ENCODE measurements around the gene MS4A8. TPM values are rescaled to one million over a fixed set of nuclear protein-coding genes. Genes with fewer than 3 reads are reported as not detected.

Gene MS4A8
- total RNA-seq, 1 donor from 2014 or later = not detected

DNA sequence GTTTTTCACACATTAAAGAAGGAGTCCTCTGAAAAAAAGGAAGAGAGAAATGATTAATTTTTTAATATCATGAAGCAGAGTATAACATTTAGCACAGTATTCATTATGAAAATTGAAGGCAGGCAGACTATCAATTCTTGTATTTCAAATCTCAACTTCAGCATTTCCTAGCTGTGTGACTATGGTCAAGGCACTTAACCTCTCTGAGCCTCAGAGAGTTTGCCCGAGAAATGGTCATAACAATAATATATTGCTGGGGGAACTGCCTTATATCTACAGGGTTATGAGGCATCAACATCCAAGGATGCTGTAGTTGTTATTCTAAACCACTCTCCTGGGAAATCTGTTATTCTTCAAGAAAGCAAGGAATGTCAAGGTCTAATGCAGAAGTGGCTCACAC, 26.2 kb downstream of the MS4A8 start:
- Histone ChIP-seq H3K9me3 (no peaks in the 10 kb centered on the region), H3K4me3 (no peak overlapping the region), H3K4me1 (no peaks in the 10 kb centered on the region), H3K27ac (no peak overlapping the region), H3K27me3 (no peaks in the 10 kb centered on the region), H3K36me3 (no peaks in the 10 kb centered on the region)
- no peak for DNase-seq (ENCODE audit: low spot score in 2 of 2)
- TF ChIP-seq, protein P1, sequence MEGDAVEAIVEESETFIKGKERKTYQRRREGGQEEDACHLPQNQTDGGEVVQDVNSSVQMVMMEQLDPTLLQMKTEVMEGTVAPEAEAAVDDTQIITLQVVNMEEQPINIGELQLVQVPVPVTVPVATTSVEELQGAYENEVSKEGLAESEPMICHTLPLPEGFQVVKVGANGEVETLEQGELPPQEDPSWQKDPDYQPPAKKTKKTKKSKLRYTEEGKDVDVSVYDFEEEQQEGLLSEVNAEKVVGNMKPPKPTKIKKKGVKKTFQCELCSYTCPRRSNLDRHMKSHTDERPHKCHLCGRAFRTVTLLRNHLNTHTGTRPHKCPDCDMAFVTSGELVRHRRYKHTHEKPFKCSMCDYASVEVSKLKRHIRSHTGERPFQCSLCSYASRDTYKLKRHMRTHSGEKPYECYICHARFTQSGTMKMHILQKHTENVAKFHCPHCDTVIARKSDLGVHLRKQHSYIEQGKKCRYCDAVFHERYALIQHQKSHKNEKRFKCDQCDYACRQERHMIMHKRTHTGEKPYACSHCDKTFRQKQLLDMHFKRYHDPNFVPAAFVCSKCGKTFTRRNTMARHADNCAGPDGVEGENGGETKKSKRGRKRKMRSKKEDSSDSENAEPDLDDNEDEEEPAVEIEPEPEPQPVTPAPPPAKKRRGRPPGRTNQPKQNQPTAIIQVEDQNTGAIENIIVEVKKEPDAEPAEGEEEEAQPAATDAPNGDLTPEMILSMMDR (IDR thresholded peaks at IDR 0.05) = no peak
- intact Hi-C loops (cut with DNase I) = no loop called here

DNA sequence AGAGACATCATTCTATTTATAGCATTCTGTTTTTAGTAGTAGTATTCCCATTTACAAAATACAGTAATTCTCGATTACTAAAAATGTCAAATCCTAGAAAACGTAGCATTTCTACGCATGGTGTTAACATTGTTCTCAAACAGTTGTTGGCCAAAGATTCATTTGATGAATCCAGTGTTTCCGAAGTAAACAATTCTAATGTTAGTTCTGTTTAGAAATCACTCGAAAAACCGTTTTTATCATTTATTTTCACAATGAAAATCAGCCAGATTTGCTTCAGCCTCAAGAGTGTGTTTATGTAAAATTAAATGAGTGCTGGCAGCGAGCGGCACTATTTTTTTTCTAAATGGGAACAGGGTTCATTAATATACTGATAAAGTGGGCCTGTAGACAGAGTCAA, 32.2 kb downstream of the MS4A8 start:
- intact Hi-C loops (cut with DNase I) = no loop called here
- TF ChIP-seq, protein P1 (IDR thresholded peaks at IDR 0.05) = no peak
- Histone ChIP-seq H3K27ac (no peak overlapping the region), H3K27me3 (no peaks in the 10 kb centered on the region), H3K4me1 (no peaks in the 10 kb centered on the region), H3K36me3 (no peaks in the 10 kb centered on the region), H3K9me3 (no peaks in the 10 kb centered on the region), H3K4me3 (no peak overlapping the region)
- no peak for DNase-seq (ENCODE audit: low spot score in 2 of 2)

DNA sequence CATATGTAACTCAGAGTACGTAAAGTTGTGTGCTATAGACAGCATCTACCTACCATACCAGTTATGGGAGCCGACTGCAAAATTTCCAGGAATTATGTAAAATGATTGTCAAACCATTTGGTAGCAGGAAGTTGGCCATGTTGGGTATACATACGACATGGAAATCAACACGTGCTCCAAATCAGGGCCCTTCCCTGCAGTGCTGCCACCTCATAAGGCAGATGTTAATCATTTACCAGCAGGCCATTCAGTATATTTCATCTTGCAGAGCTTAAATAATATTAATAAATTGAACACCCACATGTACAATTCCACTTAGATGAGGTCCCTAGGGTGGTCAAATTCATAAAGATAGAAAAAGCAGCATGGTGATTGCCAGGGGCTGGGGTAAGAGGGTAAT, 34.9 kb downstream of the MS4A8 start:
- H3K4me3 ChIP-seq = no peak overlapping the region

DNA sequence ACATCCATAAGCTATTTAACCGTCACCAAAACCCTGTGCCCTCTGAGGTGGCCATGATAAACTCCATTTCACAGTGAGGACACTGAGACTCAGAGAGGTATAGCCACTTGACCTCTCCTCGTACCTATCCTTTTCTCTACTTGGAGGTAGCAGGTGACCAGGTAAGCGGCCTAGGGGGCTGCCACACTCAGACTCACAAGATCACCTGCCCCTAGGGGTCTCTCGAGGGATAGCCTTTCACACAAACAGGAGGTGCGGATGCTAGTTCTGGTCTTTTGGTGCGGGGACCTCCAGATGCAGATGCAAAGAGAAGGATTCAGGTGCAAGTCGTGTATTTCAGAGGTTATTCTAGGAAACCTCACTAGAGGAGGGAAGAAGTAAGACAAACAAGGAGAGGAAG, 39.7 kb downstream of the MS4A8 start:
- intact Hi-C loops (cut with DNase I) = no loop called here
- no peaks in the 10 kb centered on the region for H3K36me3 ChIP-seq
- H3K27ac ChIP-seq = no peak overlapping the region
- TF ChIP-seq, protein P1 (IDR thresholded peaks at IDR 0.05) = no peak
- no peak overlapping the region for H3K4me3 ChIP-seq
- no peak for DNase-seq (ENCODE audit: low spot score in 2 of 2)
- H3K4me1 ChIP-seq = no peaks in the 10 kb centered on the region
- no peaks in the 10 kb centered on the region for H3K27me3 ChIP-seq
- no peaks in the 10 kb centered on the region for H3K9me3 ChIP-seq

More for the DNA sequence above, 34.9 kb downstream of the MS4A8 start:
- H3K27ac ChIP-seq = no peak overlapping the region
- no peaks in the 10 kb centered on the region for H3K4me1 ChIP-seq
- TF ChIP-seq, protein P1 (IDR thresholded peaks at IDR 0.05) = no peak
- no peaks in the 10 kb centered on the region for H3K36me3 ChIP-seq
- no peaks in the 10 kb centered on the region for H3K9me3 ChIP-seq
- intact Hi-C loops (cut with DNase I) = no loop called here
- H3K27me3 ChIP-seq = no peaks in the 10 kb centered on the region
- no peak for DNase-seq (ENCODE audit: low spot score in 2 of 2)

DNA sequence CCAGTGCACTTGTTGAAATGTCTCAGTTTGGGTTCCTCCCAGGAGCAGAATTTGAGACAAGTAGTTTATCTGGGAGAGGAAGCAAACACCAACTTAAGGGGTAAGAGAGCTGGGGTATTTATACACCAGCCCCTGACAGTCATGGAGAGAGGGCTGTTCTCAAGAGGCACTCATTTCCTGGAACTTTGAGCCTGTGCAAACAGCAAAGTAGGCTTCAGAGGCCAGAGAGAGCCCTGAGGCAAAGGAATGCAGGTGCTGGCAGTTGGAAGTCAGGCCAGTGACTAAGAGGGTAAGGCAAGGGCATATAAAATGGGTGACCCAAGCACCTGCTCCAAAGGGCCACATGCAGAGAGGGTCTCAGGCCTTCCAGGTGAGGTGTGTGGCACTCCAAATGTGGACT, 41.2 kb downstream of the MS4A8 start:
- Histone ChIP-seq H3K36me3 (no peaks in the 10 kb centered on the region), H3K27me3 (no peaks in the 10 kb centered on the region), H3K4me1 (no peaks in the 10 kb centered on the region), H3K27ac (no peak overlapping the region), H3K9me3 (no peaks in the 10 kb centered on the region), H3K4me3 (no peak overlapping the region)
- DNase-seq (ENCODE audit: low spot score in 2 of 2) = no peak
- intact Hi-C loops (cut with DNase I) = no loop called here
- TF ChIP-seq, protein P1 (IDR thresholded peaks at IDR 0.05) = no peak

DNA sequence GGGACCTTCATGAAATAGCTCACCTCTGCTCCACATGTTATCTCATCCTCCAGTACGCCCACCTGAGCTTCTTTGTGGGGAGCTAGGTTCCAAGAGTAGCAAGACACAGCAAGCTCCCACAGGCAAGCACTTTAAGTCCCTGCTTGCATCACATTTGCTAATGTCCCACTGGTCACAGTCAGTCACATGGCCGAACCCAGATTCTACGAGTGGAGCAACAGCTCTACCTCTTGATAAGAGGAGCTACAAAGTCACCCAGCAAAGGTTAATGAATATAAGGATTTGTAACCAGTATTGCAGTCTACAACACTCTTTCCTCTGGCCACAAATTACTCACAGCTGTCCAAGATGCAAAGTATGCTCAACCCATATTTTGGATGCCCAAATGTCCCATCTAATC, 42.0 kb downstream of the MS4A8 start:
- no peaks in the 10 kb centered on the region for H3K9me3 ChIP-seq
- H3K4me3 ChIP-seq = no peak overlapping the region
- no peak overlapping the region for H3K27ac ChIP-seq
- H3K4me1 ChIP-seq = no peaks in the 10 kb centered on the region
- TF ChIP-seq, protein P1 (IDR thresholded peaks at IDR 0.05) = no peak
- no peak for DNase-seq (ENCODE audit: low spot score in 2 of 2)
- intact Hi-C loops (cut with DNase I) = no loop called here
- H3K27me3 ChIP-seq = no peaks in the 10 kb centered on the region
- H3K36me3 ChIP-seq = no peaks in the 10 kb centered on the region

All from ascending aorta (tissue), 2 donors.